Kidney tubule cell (primary cell): ENCODE measurements around the gene OR13J1.
A peak's percentile ranks its signal among the peaks of the same experiment; 100 is the strongest.
"Not testable (repeated sequence)": the region's sequence is repeated elsewhere in the genome, so short reads cannot be mapped to it uniquely, and the experiment has no call there.

Experiments
- DNase-seq: peaks from one replicate; pipeline ENCODE4 v3.0.0-alpha.2; 2018; ENCODE audit warnings: low spot score

OR13J1 gene

DNA sequence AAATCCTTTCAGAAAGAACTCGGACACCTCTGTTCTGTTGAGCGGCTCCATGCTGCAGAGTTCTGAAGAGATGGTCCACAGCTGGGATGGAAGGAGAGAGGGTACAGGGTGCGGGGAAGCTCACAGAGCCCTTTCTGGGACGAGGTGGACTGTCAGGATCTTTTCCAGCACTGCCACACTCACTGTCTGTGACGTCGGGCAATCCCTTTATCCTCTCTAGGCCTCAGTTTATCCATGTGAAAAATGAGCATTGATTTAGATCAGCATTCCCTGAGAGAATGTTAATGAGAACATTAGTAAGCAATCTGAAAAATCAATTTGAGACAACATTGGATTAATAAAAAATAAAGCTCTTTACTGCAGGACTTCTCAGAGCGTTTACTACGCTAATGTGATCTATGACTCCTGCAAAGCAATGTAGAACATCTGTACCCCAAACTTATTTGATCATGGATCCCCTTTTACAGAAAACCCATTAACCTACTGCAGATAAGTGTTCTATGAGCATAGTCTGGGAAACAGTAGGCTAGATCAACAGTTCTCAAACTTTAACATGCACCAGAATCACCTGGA lies at the start of gene OR13J1:
Gene OR13J1 (minus strand): TSS at position 51 of the 573 bp plus-strand sequence. CDS start 0 bp downstream, at position 51.
- no peak for DNase-seq

GRCh38 chr9:35919212-35920008 lies 49.2 kb upstream of the OR13J1 start:
- DNase-seq, result no peak

- no peak for DNase-seq
Measured at GRCh38 chr9:35918780-35919179, 48.6 kb upstream of the OR13J1 start.

DNA sequence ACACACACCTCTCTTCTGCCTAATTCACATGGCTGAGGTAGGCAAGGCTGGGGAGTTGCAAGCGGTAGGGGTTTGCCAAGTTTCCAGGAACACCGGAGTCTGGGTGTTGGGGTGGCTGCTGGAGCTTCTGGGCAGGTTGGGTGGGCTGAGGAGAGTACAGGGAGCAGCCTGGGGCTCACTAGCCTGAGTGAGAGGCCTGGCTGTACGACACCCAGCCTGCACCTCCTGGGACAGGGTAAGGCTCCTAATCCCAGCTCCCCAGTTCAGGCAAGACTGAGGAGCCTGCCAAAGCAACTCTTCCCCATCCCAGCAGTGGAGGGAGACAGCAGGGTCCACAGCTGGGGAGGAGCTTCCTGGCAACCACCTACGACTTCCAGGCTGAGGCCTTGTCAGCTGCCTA lies 47.1 kb upstream of the OR13J1 start:
- no peak for DNase-seq

DNA sequence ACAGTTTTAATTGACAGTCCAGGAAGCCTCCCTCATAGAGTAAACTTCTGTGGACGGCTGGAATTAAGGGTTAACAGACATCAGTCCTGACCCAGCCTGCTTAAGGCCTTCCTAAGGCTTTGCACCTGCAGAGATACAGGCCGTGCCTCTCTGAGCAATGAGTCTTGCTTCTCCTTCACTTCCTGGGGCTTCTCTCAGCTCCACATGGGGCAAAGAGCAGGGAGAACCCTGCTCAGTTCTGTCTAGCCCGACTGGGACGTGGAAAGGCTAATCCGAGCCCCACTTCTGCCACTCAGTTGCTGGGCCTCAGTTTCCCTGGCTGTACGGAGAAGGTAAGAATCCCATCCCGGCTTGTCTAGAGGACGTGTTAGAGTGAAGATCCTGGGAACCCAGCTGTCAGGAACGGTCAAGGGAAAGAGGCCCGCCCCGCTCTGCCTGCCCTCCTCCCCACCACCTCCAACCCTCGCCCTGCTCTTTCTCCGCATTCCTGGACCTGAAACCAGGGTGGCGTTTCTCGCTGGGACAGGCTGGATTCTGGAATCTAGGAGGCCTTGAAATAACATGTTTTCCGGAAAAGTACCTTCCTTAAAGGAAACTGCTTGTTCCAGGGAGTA lies 45.6 kb upstream of the OR13J1 start:
- DNase-seq, result no peak

GRCh38 chr9:35914301-35914807 lies 44.2 kb upstream of the OR13J1 start:
- no peak for DNase-seq

- not testable (repeated sequence) for DNase-seq
Measured at GRCh38 chr9:35913429-35913828, 43.2 kb upstream of the OR13J1 start.

DNA sequence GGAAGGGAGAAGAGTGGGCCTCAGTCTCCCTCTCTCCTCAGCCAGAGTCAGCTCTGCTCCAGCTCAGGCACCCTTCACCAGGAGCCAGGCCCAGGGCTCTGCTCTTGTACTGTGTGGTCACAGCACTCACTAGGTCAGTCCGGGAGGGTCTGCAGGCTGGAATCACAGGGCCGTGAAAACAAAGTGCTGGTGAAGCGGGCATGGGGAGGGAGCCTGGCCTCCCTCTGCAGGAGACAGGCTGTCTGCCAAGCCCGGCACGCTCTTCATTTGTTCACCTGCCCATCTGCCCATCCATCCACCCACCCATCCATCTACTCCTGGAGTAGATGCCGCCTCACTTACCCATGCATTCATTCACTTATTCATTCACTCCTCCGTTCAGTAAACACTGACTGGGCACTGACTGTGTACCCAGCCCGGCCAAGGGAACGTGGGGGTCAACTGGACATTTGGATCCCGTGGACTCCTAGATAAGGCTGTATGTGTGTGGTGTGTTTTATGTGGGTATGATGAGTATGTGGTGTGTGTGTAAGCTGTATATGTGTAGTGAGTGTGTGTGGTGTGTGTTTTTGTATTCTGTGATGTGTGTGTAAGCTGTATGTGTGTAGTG lies 42.7 kb upstream of the OR13J1 start:
- DNase-seq, result no peak

GRCh38 chr9:35911690-35912089 lies 41.5 kb upstream of the OR13J1 start:
- DNase-seq, result no peak

GRCh38 chr9:35910613-35911359 lies 40.6 kb upstream of the OR13J1 start:
- peak; percentile 73 for DNase-seq

- DNase-seq, result no peak
Measured at GRCh38 chr9:35909687-35910612, 39.7 kb upstream of the OR13J1 start.

- no peak for DNase-seq
Measured at GRCh38 chr9:35909274-35909673, 39.1 kb upstream of the OR13J1 start, which contains the start of gene SPAAR. Gene SPAAR (plus strand): TSS chr9:35909490. CDS start chr9:35910464, 974 bp downstream.

DNA sequence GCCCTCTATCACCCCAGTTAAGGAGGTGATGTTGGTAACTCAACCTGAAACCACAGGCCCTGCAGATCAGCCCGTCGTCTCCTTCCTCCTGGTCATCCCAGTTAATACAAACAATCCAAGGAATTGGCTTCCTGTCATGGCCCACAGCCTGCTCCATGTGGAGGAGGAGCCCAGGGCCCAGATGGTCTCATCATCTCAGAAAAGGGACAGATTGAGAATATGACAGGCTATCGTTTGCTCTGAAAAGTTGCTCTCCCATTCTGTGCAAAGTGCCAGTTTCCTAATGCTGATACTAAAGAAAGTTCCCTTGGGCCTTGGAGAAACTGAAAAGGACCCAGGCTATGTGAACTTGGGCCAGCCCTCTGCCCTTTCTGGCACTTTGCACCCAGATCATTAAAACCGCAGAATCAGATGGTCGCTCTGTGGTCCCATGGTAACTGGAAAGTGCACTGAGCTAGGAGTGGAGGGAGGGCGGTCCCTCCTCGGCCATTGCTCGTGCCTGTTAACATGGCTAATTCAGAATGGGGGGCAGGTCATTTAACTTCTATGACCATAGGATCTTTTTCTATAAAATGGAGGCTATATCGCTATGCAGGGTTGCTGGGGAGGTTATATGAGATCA lies 38.4 kb upstream of the OR13J1 start:
- no peak for DNase-seq

DNA sequence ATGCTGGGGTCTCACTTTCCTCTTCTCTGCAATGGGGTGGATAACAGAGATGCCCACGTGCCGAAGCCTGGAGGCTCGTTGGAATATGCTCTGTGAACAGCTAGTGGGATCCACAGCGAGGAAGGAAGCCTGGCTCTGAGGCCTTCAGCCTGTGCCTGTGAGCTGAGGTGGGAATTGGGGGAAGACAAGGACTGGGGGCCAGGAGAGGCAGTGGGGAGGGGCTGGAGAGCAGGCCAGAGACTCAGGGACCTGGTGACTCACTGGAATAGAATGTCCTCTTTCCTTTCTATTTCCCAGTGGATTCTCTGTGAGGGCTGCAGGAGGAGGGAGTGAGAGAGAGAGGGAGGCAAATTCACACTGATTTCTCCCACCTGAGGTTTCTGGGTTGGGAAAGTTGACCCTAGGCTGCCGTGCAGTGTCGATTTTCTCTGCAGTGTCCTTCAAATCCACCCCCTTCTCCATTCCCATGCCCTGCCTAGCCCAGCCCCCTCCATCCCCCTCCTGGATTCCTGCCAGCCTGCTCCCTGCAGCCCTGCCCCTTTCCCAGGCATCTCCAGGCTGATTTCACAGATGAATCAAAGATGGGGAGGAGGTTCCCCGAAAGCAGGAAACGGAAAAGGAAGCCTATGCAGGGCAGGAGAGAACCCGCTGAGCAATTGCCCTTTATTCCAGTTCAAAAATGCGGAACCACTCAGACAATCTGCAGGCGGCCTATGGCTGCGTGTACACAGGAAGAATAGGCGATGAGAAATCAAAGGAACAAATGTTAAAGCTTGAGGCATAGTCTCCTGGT lies 37.7 kb upstream of the OR13J1 start:
- peak; percentile 91 for DNase-seq

- peak; percentile 28 for DNase-seq
Measured at GRCh38 chr9:35906923-35907699, 36.9 kb upstream of the OR13J1 start.

DNA sequence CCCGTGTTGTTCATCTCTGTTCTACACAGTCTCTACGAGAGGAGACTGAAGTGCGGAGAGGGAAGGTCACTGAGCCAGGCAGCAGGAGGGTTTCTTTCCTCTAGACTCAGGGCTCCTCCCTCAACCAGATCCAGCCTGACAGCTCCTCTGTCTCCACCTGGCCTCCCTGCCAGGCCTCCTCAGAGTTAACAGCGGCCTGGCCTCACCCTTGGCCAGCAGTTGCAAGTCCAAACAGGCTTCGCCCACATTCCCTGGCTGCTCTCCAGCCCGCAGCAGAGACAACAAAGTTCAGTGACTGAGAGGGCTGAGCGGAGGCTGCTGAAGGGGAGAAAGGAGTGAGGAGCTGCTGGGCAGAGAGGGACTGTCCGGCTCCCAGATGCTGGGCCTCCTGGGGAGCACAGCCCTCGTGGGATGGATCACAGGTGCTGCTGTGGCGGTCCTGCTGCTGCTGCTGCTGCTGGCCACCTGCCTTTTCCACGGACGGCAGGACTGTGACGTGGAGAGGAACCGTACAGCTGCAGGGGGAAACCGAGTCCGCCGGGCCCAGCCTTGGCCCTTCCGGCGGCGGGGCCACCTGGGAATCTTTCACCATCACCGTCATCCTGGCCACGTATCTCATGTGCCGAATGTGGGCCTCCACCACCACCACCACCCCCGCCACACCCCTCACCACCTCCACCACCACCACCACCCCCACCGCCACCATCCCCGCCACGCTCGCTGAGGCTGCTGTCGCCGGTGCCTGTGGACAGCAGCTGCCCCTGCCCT lies 35.9 kb upstream of the OR13J1 start, which contains the start of gene HRCT1:
Gene HRCT1 (plus strand): TSS at position 291 of the 768 bp plus-strand sequence. CDS start 86 bp downstream, at position 377.
- DNase-seq, result peak; percentile 94

- DNase-seq, result peak; percentile 73
Measured at GRCh38 chr9:35905051-35905781, 35.0 kb upstream of the OR13J1 start.
